HG03571 (cell line): ENCODE measurements around the gene SEPTIN8.
"Not testable (repeated sequence)": the region's sequence is repeated elsewhere in the genome, so short reads cannot be mapped to it uniquely, and the experiment has no call there.

Experiments
- ATAC-seq: cut with Tn5 transposase; IDR thresholded peaks from one replicate; pipeline ENCODE4 v1.9.1; 2021; ENCODE audit not compliant: unreplicated experiment

The SEPTIN8 gene

GRCh38 chr5:132812781-132813598 lies 36.0 kb upstream of the SEPTIN8 start, which contains the start of gene SOWAHA:
Gene SOWAHA (plus strand): TSS chr5:132813302. CDS start chr5:132813622, 320 bp downstream.
- no peak for ATAC-seq

GRCh38 chr5:132812123-132812765 lies 35.2 kb upstream of the SEPTIN8 start:
- ATAC-seq, result no peak

GRCh38 chr5:132810605-132811004 lies 33.6 kb upstream of the SEPTIN8 start:
- no peak for ATAC-seq

- no peak for ATAC-seq
Observed at GRCh38 chr5:132808866-132809265, 31.8 kb upstream of the SEPTIN8 start.

- no peak for ATAC-seq
Observed at GRCh38 chr5:132808448-132808847, 31.4 kb upstream of the SEPTIN8 start.

- ATAC-seq, result no peak
Observed at GRCh38 chr5:132807163-132807838, 30.3 kb upstream of the SEPTIN8 start.

GRCh38 chr5:132806804-132807162 lies 29.7 kb upstream of the SEPTIN8 start:
- not testable (repeated sequence) for ATAC-seq

- ATAC-seq, result not testable (repeated sequence)
Observed at GRCh38 chr5:132805872-132806271, 28.8 kb upstream of the SEPTIN8 start.

- ATAC-seq, result not testable (repeated sequence)
Observed at GRCh38 chr5:132804219-132804618, 27.2 kb upstream of the SEPTIN8 start.

- ATAC-seq, result not testable (repeated sequence)
Observed at GRCh38 chr5:132802685-132803066, 25.6 kb upstream of the SEPTIN8 start.

GRCh38 chr5:132802044-132802684 lies 25.1 kb upstream of the SEPTIN8 start:
- no peak for ATAC-seq

- ATAC-seq, result no peak
Observed at GRCh38 chr5:132800545-132800944, 23.5 kb upstream of the SEPTIN8 start.

GRCh38 chr5:132799392-132799791 lies 22.4 kb upstream of the SEPTIN8 start:
- ATAC-seq, result no peak

GRCh38 chr5:132797651-132798050 lies 20.6 kb upstream of the SEPTIN8 start:
- no peak for ATAC-seq

- no peak for ATAC-seq
Observed at GRCh38 chr5:132791026-132791425, 14.0 kb upstream of the SEPTIN8 start.

GRCh38 chr5:132790201-132790865 lies 13.3 kb upstream of the SEPTIN8 start:
- no peak for ATAC-seq

- ATAC-seq, result no peak
Observed at GRCh38 chr5:132788990-132789886, 12.2 kb upstream of the SEPTIN8 start.

GRCh38 chr5:132788508-132788907 lies 11.5 kb upstream of the SEPTIN8 start:
- ATAC-seq, result no peak

GRCh38 chr5:132787076-132787475 lies 10.0 kb upstream of the SEPTIN8 start:
- no peak for ATAC-seq

GRCh38 chr5:132785864-132786263 lies 8.8 kb upstream of the SEPTIN8 start:
- no peak for ATAC-seq
